Panc1 (cell line): ENCODE data around the gene COMMD9. TPM values are rescaled to one million over a fixed set of nuclear protein-coding genes. Genes with fewer than 3 reads are reported as not detected.

ENCODE experiments used
- ATAC-seq: fragments of 200-7000 bp; cut with Tn5 transposase; 2 replicates; pipeline ENCODE4 v1.9.1; 2020; ENCODE audit warnings: mild to moderate bottlenecking, moderate library complexity
- BruUV-seq: library from RNA; stranded (reverse); fragments of 400-500 nt; replicated peaks from 2 replicates; lab custom pipeline; 2021; lab: Mats Ljungman, UMichigan
- CTCF ChIA-PET: fragments of 300-600 bp; sonication (Branson Sonifier 250); formaldehyde crosslinking; loops from one replicate; lab custom pipeline; 2022; ENCODE audit warnings: antibody characterized with exemption; lab: Charles Lee
- POLR2A ChIA-PET: fragments of 300-600 bp; sonication (Branson Sonifier 250); formaldehyde crosslinking; loops from one replicate; lab custom pipeline; 2022; ENCODE audit warnings: antibody characterized with exemption; lab: Charles Lee
- DNase-seq: peaks from one replicate; pipeline ENCODE4 v3.0.0-alpha.2; 2010; ENCODE audit warnings: low read depth, low spot score
- H3K27ac ChIP-seq: 2 replicates; pipeline ENCODE4 v1.5.1; 2011; ENCODE audit warnings: mild to moderate bottlenecking, low read length, inconsistent platforms
- H3K27me3 ChIP-seq: fragments of 200-500 bp; sonication (Bioruptor generic); 2 replicates; pipeline ENCODE4 v1.6.0; 2014; ENCODE audit warnings: low read length, inconsistent platforms; ENCODE audit not compliant: control insufficient read depth, insufficient read depth
- H3K36me3 ChIP-seq: fragments of 200-500 bp; sonication (Bioruptor generic); 2 replicates; pipeline ENCODE4 v1.5.1; 2014; ENCODE audit warnings: inconsistent platforms, mild to moderate bottlenecking, low read length, moderate library complexity; ENCODE audit not compliant: control insufficient read depth, insufficient read depth
- H3K4me1 ChIP-seq: 2 replicates; pipeline ENCODE4 v1.5.1; 2011; ENCODE audit warnings: inconsistent platforms, mild to moderate bottlenecking, low read length, moderate library complexity; ENCODE audit not compliant: control insufficient read depth, insufficient read depth
- H3K4me3 ChIP-seq, 2 experiments: 2 replicates each; pipeline ENCODE4 v1.5.1; 2011 to 2012; ENCODE audit warnings: low read depth in 2 of 2, low read length in 2 of 2, mild to moderate bottlenecking in 2 of 2, inconsistent platforms in 1 of 2, moderate library complexity in 1 of 2
- H3K9me3 ChIP-seq: fragments of 200-500 bp; sonication (Bioruptor generic); 2 replicates; pipeline ENCODE4 v1.5.1; 2014; ENCODE audit warnings: low read depth, mild to moderate bottlenecking, inconsistent platforms, low read length, moderate library complexity; ENCODE audit not compliant: control insufficient read depth, insufficient read depth
- CTCF ChIP-seq: fragments of 450-650 bp; IDR thresholded peaks from 2 replicates; pipeline ENCODE4 v1.5.1; 2017; ENCODE audit warnings: mild to moderate bottlenecking
- POLR2AphosphoS5 ChIP-seq: IDR thresholded peaks from 2 replicates; pipeline ENCODE4 v1.6.1; 2012; ENCODE audit warnings: mild to moderate bottlenecking, low read depth, low read length, moderate library complexity
- REST ChIP-seq, 2 experiments: IDR thresholded peaks; 2 replicates each; pipeline ENCODE4 v1.6.1; 2011 to 2012; ENCODE audit warnings: low read depth in 2 of 2, control low read depth in 1 of 2, low read length in 1 of 2, mild to moderate bottlenecking in 1 of 2, moderate library complexity in 1 of 2; ENCODE audit not compliant: insufficient read depth in 1 of 2
- SIN3A ChIP-seq: IDR thresholded peaks from 2 replicates; pipeline ENCODE4 v1.6.1; 2012; ENCODE audit warnings: low read depth, mild to moderate bottlenecking, low read length, moderate library complexity, borderline replicate concordance; ENCODE audit not compliant: insufficient read depth
- TCF7L2 ChIP-seq: IDR thresholded peaks from 2 replicates; pipeline ENCODE4 v1.6.1; 2011; ENCODE audit warnings: mild to moderate bottlenecking, low read depth, low read length, inconsistent platforms
- in situ Hi-C: cut with HindIII; loops from 2 replicates; pipeline ENCODE4 v1.10.0; 2016; ENCODE audit warnings: low sequenced_read_pairs, low pct_unique_long_range_greater_than_20kb
- intact Hi-C: fragments of 100-400 bp; cut with micrococcal nuclease; formaldehyde crosslinking; loops from one replicate; pipeline ENCODE4 v1.10.0; 2022; ENCODE audit not compliant: unreplicated experiment
- total RNA-seq: library from RNA; stranded (reverse); gene quantifications from one replicate; pipeline ENCODE4 v1.2.1, GENCODE V29; 2021; ENCODE audit not compliant: unreplicated experiment

The COMMD9 gene
- total RNA-seq, 1 experiment from 2014 or later: 41.8 TPM

GRCh38 chr11:36222831-36223635 is 66.2 kb downstream of the COMMD9 start:
- TF ChIP-seq CTCF: no peak
- TF ChIP-seq REST (IDR thresholded peaks at IDR 0.05; ENCODE audit: insufficient read depth in 1 of 2, low read depth in 2 of 2, low read length in 1 of 2): no peak
- TF ChIP-seq POLR2AphosphoS5: no peak
- TF ChIP-seq SIN3A: no peak
- TF ChIP-seq TCF7L2: no peak

More at GRCh38 chr11:36222831-36223635, 66.2 kb downstream of the COMMD9 start:
- in situ Hi-C loops (no loop called here), intact Hi-C loops (no loop called here)
- H3K27me3 ChIP-seq: no peaks in the 10 kb centered on the region
- no peaks in the 10 kb centered on the region for H3K4me1 ChIP-seq
- no peaks in the 10 kb centered on the region for H3K36me3 ChIP-seq
- DNase-seq (no peak), ATAC-seq (no peak)
- no peak overlapping the region for H3K4me3 ChIP-seq
- ChIA-PET CTCF (no interaction called here), POLR2A (no interaction called here)
- peaks cover 10% of the 10 kb centered on the region; the same call in 1 of the 2 replicates for H3K9me3 ChIP-seq
- no TSS peak for BruUV-seq
- H3K27ac ChIP-seq: no peak overlapping the region

Other genes with a start within 250 kb of the COMMD9 start
- 0.36 TPM for gene PRR5L, start 6.9 kb upstream of the COMMD9 start, total RNA-seq
- gene TRAF6, start 220.8 kb upstream of the COMMD9 start, total RNA-seq: 10.9 TPM